Caco-2 (cell line): ENCODE results near the gene VAPB. TPM values are rescaled to one million over a fixed set of nuclear protein-coding genes. Genes with fewer than 3 reads are reported as not detected.
A peak's percentile ranks its signal among the peaks of the same experiment; 100 is the strongest.

ENCODE experiments used
- BruUV-seq: library from RNA; stranded (reverse); fragments of 400-500 nt; replicated peaks from 2 replicates; lab custom pipeline; 2021; lab: Mats Ljungman, UMichigan
- CTCF ChIA-PET: fragments of 300-600 bp; sonication (Branson Sonifier 250); formaldehyde crosslinking; loops from one replicate; lab custom pipeline; 2022; ENCODE audit warnings: antibody characterized with exemption; lab: Charles Lee
- POLR2A ChIA-PET: fragments of 300-600 bp; sonication (Branson Sonifier 250); formaldehyde crosslinking; loops from one replicate; lab custom pipeline; 2022; ENCODE audit warnings: antibody characterized with exemption; lab: Charles Lee
- DNase-seq, 2 experiments: peaks; one replicate each; pipeline versions ENCODE4 v3.0.0 to v3.0.0-alpha.2; 2020 to 2022
- H3K27me3 ChIP-seq: replicated peaks from 2 replicates; pipeline ENCODE4 v1.6.0; 2011; ENCODE audit warnings: low read length; ENCODE audit not compliant: control insufficient read depth, insufficient read depth
- H3K36me3 ChIP-seq: 2 replicates; pipeline ENCODE4 v1.5.1; 2011; ENCODE audit warnings: low read length; ENCODE audit not compliant: control insufficient read depth, insufficient read depth
- H3K4me1 ChIP-seq: fragments of 250-450 bp; sonication (Bioruptor Pico); 2 replicates; pipeline ENCODE4 v1.5.1; 2020; ENCODE audit warnings: mild to moderate bottlenecking
- H3K4me3 ChIP-seq: 2 replicates; pipeline ENCODE4 v1.5.1; 2011; ENCODE audit warnings: low read depth, mild to moderate bottlenecking, control low read depth, low read length
- H3K9me3 ChIP-seq: fragments of 250-450 bp; sonication (Bioruptor Pico); 2 replicates; pipeline ENCODE4 v1.5.1; 2020; ENCODE audit warnings: mild to moderate bottlenecking, moderate library complexity
- H3K27ac Mint-ChIP-seq: one replicate; pipeline ENCODE4 v1.8.0; 2022; ENCODE audit warnings: mixed read lengths; ENCODE audit not compliant: unreplicated experiment
- H3K27me3 Mint-ChIP-seq: one replicate; pipeline ENCODE4 v1.8.0; 2022; ENCODE audit warnings: mixed read lengths; ENCODE audit not compliant: insufficient read depth, unreplicated experiment
- H3K36me3 Mint-ChIP-seq: one replicate; pipeline ENCODE4 v1.8.0; 2022; ENCODE audit warnings: mild to moderate bottlenecking, mixed read lengths; ENCODE audit not compliant: insufficient read depth, unreplicated experiment
- H3K4me1 Mint-ChIP-seq: one replicate; pipeline ENCODE4 v1.8.0; 2022; ENCODE audit warnings: low read depth, mixed read lengths; ENCODE audit not compliant: unreplicated experiment
- H3K4me3 Mint-ChIP-seq: one replicate; pipeline ENCODE4 v1.8.0; 2022; ENCODE audit warnings: mild to moderate bottlenecking, moderate library complexity, mixed read lengths; ENCODE audit not compliant: unreplicated experiment
- H3K9me3 Mint-ChIP-seq: one replicate; pipeline ENCODE4 v1.8.0; 2022; ENCODE audit warnings: mixed read lengths; ENCODE audit not compliant: unreplicated experiment
- CTCF ChIP-seq, 2 experiments: fragments of 200-600 bp in 1 of 2; IDR thresholded peaks; 1 replicate in 1 of 2; 2 replicates in 1 of 2; pipeline versions ENCODE4 v1.5.1 to v1.8.0; 2011 to 2022; ENCODE audit warnings: antibody characterized with exemption in 1 of 2, control low read depth in 1 of 2, inconsistent platforms in 1 of 2, low read depth in 1 of 2, low read length in 1 of 2, mild to moderate bottlenecking in 1 of 2, moderate library complexity in 1 of 2; ENCODE audit not compliant: insufficient read depth in 1 of 2, severe bottlenecking in 1 of 2, unreplicated experiment in 1 of 2
- intact Hi-C: fragments of 100-400 bp; cut with micrococcal nuclease; formaldehyde crosslinking; loops from one replicate; pipeline ENCODE4 v1.10.0; 2022; ENCODE audit not compliant: unreplicated experiment
- total RNA-seq: library from RNA; stranded (reverse); gene quantifications from 2 replicates; pipeline ENCODE4 v1.2.3, GENCODE V29; 2022

Gene VAPB
- total RNA-seq, 1 experiment from 2014 or later, result 186 TPM

GRCh38 chr20:58417438-58417837, 28.4 kb downstream of the VAPB start:
- no TSS peak for BruUV-seq
- Histone ChIP-seq H3K27me3 (no peaks in the 10 kb centered on the region), H3K9me3 (no peaks in the 10 kb centered on the region; the same call in 1 of the 2 replicates), H3K36me3 (peaks cover 2% of the 10 kb centered on the region; the same call in 1 of the 2 replicates), H3K4me1 (peaks cover 34% of the 10 kb centered on the region), H3K4me3 (no peak overlapping the region)
- Mint-ChIP-seq H3K27me3 (no peaks in the 10 kb centered on the region), H3K27ac (no peak overlapping the region), H3K9me3 (no peaks in the 10 kb centered on the region), H3K36me3 (peaks cover 65% of the 10 kb centered on the region), H3K4me1 (peaks cover 52% of the 10 kb centered on the region), H3K4me3 (no peak overlapping the region)
- ChIA-PET POLR2A (no interaction called here), CTCF (no interaction called here)
- no peak for DNase-seq
- intact Hi-C loops, result no loop called here
- no peak for TF ChIP-seq CTCF (IDR thresholded peaks at IDR 0.05; ENCODE audit: insufficient read depth in 1 of 2, low read depth in 1 of 2, low read length in 1 of 2, severe bottlenecking in 1 of 2, unreplicated experiment in 1 of 2)

DNA sequence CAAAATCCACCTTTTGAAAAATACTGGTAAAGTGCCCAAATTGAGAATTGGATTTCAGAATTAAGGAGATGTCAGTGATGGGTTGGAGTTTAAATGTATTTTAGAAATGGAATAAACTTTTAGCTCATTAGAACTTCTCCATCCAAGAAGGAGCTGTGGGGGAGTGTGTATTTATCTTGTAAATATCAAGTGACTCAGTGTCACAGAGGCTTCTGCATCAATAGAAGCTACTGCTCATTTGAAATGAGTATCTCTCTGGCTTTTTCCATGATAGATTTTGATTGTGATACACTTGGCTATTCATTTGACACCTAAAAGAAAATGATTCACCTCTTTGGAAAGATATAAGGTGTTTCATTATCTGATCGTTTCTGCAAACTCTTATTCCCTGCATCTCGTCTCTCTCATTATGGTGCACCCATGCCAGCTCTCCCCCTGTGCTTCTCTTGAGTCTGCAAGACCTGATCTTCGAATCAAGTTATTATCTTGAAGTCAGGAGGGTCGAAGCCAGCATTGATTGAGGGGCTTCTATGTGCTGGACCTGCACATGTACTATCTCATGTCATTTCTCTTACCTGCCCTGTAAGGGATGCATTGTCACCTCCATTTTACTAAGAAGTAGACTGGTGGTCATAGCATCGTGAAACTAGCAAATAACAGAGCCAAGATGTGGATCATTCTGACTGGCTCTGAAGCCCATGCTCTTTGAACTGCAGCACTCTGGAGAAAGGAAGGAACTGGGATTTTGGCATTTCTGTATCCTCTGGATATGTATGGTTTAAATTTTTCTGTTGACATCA, 30.1 kb downstream of the VAPB start:
- H3K9me3 Mint-ChIP-seq, result no peaks in the 10 kb centered on the region
- ChIA-PET CTCF (no interaction called here), POLR2A (no interaction called here)
- H3K27ac Mint-ChIP-seq, result peak overlapping the region; percentile 89
- BruUV-seq, result TSS peak; percentile 6
- no peak overlapping the region for H3K4me3 ChIP-seq
- peaks cover 2% of the 10 kb centered on the region; the same call in 1 of the 2 replicates for H3K36me3 ChIP-seq
- no peaks in the 10 kb centered on the region for H3K27me3 Mint-ChIP-seq
- intact Hi-C loops, result no loop called here
- peaks cover 49% of the 10 kb centered on the region for H3K4me1 ChIP-seq
- peaks cover 68% of the 10 kb centered on the region for H3K36me3 Mint-ChIP-seq
- TF ChIP-seq CTCF (IDR thresholded peaks at IDR 0.05; ENCODE audit: insufficient read depth in 1 of 2, low read depth in 1 of 2, low read length in 1 of 2, severe bottlenecking in 1 of 2, unreplicated experiment in 1 of 2), result no peak
- H3K9me3 ChIP-seq, result no peaks in the 10 kb centered on the region
- no peak for DNase-seq
- H3K27me3 ChIP-seq, result no peaks in the 10 kb centered on the region
- H3K4me1 Mint-ChIP-seq, result peaks cover 58% of the 10 kb centered on the region
- H3K4me3 Mint-ChIP-seq, result no peak overlapping the region

GRCh38 chr20:58420798-58421496, 31.9 kb downstream of the VAPB start:
- no peaks in the 10 kb centered on the region for H3K9me3 Mint-ChIP-seq
- H3K4me3 ChIP-seq, result no peak overlapping the region
- H3K27ac Mint-ChIP-seq, result peak overlapping the region; percentile 89
- no peak for TF ChIP-seq CTCF (IDR thresholded peaks at IDR 0.05; ENCODE audit: insufficient read depth in 1 of 2, low read depth in 1 of 2, low read length in 1 of 2, severe bottlenecking in 1 of 2, unreplicated experiment in 1 of 2)
- intact Hi-C loops, result loop anchor here (10.0 kb wide), 1 partner anchor 96 kb away; no protein-coding TSS in a partner anchor
- H3K27me3 ChIP-seq, result no peaks in the 10 kb centered on the region
- BruUV-seq, result no TSS peak
- peaks cover 65% of the 10 kb centered on the region for H3K4me1 ChIP-seq
- H3K4me3 Mint-ChIP-seq, result peak overlapping the region; percentile 50
- H3K9me3 ChIP-seq, result no peaks in the 10 kb centered on the region
- peaks cover 64% of the 10 kb centered on the region for H3K36me3 Mint-ChIP-seq
- peaks cover 70% of the 10 kb centered on the region for H3K4me1 Mint-ChIP-seq
- ChIA-PET CTCF (interaction anchor here (0.5 to 1.5 kb wide), 7 partner anchors 13 to 610 kb away, joined by 3 to 7 read pairs (median 3); partner anchors contain the start of genes STX16 and VAPB), POLR2A (interaction anchor here (0.6 to 1.6 kb wide), 5 partner anchors 16 to 111 kb away, joined by 4 to 20 read pairs (median 4); partner anchors contain the start of genes RAB22A and VAPB)
- H3K27me3 Mint-ChIP-seq, result no peaks in the 10 kb centered on the region
- peaks cover 2% of the 10 kb centered on the region; the same call in 1 of the 2 replicates for H3K36me3 ChIP-seq
- peak in 1 of 2 experiments; percentile 28 for DNase-seq
